ENCODE data around the gene TRIM63.
A peak's percentile ranks its signal among the peaks of the same experiment; 100 is the strongest.

The TRIM63 gene

DNA sequence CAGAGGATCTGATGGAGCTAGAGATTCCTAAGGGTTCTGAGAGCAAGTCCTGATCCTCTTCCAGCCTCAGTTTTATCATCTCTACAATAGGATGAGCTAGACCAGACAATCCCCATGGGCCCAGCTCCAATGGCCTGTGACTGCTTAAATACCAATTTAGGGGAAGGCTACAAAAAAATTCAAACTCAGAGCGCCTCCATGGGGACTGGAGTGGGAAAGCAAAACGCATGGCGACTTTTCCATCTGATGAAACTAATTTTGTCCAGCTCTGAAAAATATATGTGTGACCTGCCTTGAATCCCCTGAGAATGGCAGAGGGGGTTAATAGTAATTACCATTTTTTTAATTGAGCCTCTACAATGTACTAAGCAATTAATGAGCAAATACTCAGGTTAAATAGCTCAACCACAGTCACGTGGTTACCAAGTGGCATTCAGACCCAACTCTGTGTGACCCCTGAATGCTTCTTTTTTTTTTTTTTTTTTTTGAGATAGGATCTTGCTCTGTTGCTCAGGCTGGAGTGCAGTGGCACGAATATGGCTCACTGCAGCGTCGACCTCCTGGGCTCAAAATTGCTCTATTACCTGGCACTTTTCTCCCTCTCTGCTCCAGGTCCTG is 37.5 kb downstream of the TRIM63 start:
- DNase-seq (ENCODE audit: low read depth in 2 of 2): peak in 1 of 2 donors; percentile 21
- TF ChIP-seq, protein P1, sequence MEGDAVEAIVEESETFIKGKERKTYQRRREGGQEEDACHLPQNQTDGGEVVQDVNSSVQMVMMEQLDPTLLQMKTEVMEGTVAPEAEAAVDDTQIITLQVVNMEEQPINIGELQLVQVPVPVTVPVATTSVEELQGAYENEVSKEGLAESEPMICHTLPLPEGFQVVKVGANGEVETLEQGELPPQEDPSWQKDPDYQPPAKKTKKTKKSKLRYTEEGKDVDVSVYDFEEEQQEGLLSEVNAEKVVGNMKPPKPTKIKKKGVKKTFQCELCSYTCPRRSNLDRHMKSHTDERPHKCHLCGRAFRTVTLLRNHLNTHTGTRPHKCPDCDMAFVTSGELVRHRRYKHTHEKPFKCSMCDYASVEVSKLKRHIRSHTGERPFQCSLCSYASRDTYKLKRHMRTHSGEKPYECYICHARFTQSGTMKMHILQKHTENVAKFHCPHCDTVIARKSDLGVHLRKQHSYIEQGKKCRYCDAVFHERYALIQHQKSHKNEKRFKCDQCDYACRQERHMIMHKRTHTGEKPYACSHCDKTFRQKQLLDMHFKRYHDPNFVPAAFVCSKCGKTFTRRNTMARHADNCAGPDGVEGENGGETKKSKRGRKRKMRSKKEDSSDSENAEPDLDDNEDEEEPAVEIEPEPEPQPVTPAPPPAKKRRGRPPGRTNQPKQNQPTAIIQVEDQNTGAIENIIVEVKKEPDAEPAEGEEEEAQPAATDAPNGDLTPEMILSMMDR (IDR thresholded peaks at IDR 0.05; ENCODE audit: low read depth, low read length): peak; percentile 1

DNA sequence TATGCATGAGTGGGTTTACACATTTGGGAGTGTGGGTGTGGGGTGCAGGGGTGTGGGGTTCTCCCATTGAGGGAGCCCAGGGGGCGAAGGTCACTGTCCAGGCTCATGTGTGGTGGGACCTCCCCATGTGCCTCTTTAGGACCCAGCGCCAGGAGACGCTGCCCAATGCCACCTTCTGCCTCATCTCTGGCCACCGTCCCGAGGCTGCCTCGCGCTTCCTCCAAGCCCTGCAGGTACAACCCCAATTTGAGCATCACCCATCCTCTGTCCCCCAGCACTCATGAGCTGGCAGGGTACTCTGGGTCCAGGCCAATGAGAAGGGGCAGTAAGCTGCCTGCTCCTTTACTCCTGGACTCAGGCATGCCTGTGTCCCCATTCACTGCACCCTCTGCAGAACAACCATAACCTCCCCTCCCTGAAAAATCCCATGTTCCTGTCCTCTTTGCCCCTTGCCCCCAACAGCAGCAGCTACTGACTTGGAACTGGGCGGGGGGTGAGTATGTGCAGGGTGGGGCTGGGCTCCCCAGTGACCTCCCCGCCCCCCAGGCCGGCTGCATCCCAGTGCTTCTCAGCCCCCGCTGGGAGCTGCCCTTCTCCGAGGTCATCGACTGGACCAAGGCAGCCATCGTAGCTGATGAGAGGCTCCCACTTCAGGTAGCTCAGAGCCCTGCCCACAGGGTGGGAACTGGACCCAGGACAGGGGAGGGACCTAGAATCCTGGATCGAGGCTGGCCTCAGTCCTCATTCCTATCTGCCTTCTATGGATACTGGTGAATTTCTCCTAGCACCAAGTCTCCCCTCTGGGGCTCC is 38.2 kb downstream of the TRIM63 start:
- TF ChIP-seq, protein P1 (IDR thresholded peaks at IDR 0.05; ENCODE audit: low read depth, low read length): no peak
- no peak overlapping the region for H3K4me3 ChIP-seq (replicated peaks in 1 of 2; ENCODE audit: low read depth in 2 of 2, low read length in 2 of 2)
- DNase-seq (ENCODE audit: low read depth in 2 of 2): no peak

More for the DNA sequence above, 37.5 kb downstream of the TRIM63 start:
- H3K4me3 ChIP-seq (replicated peaks in 1 of 2; ENCODE audit: low read depth in 2 of 2, low read length in 2 of 2): no peak overlapping the region

DNA sequence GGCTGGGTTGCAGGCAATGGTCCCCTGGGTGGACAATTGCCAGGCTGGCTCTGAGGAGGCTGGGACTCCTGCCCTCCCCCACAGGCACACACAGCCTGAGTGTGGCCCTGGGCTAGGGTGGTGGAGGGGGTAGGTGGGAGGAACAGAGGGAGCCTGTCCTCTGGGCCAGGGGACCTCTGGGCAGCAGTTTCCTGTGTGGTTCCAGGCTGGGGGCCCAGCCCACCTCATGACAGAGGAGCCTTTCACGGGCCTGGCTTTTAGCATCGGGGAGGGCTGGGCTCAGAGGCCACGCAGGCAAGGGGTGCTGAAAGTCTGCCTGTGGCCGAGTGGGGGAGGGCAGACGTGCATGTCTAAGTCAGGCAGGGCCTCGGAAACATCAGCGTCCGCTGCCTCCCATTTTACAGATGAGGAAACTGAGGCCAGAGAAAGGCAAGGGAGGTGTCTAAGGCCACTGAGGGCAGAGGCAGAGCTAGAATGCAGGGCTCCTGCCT is 38.9 kb downstream of the TRIM63 start:
- DNase-seq (ENCODE audit: low read depth in 2 of 2): no peak
- TF ChIP-seq, protein P1 (IDR thresholded peaks at IDR 0.05; ENCODE audit: low read depth, low read length): no peak
- no peak overlapping the region for H3K4me3 ChIP-seq (replicated peaks in 1 of 2; ENCODE audit: low read depth in 2 of 2, low read length in 2 of 2)

DNA sequence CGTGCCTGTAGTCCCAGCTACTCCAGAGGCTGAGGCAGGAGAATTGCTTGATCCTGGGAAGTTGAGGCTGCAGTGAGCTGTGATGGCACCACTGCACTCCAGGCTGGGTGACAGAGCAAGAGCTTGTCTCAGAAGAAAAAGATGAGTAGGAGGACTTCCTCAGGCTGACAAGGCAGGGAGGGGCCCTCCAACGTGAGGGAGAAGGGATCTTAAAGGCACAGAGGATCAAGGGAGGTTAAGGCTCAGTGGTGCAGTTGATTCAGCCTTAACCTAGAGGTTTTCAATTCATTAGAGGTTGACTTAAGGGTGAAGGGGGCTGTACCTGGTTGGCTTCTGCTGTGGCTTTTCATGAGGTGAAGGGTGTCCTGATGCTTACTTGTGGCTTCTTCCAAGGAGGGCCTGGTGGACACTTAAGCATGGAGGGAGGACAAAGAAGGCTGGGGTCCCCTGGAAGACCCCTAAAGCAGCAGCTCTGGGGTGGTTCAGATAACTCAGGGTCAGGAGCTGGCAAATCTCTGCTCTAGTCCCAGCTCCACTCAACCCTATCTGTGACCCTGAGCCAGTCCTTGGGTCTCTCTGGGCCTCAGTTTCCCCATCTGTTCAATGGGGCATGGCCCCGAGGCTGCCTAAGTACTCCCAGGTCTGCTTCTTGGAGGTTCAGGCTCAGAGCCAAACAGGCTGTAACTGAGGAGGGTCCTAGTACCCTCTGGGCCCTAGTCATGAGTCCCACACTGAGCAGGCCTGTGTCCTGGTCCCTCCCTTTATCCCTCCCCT is 39.5 kb downstream of the TRIM63 start:
- no peak for DNase-seq (ENCODE audit: low read depth in 2 of 2)
- no peak overlapping the region for H3K4me3 ChIP-seq (replicated peaks in 1 of 2; ENCODE audit: low read depth in 2 of 2, low read length in 2 of 2)

DNA sequence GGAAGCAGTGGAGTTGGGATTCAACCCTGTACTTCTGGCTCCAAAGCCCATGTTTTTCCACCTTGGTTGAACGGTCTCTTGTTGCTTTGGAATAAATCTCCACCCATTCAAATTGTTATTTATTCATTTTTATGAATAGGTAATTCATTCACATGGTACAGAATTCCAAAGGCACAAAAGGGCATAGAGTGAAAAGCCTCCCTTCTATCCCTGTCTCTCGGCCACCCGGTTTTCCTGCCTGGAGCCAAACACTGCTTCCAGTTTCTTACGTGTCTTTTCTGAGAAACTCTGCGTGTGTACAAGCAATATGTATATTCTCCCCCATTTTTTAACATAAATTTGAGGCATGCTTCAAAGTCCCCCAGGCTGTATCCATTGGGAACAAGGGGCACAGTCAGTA is 41.9 kb downstream of the TRIM63 start:
- TF ChIP-seq, protein P1 (IDR thresholded peaks at IDR 0.05; ENCODE audit: low read depth, low read length): no peak
- DNase-seq (ENCODE audit: low read depth in 2 of 2): no peak
- no peak overlapping the region for H3K4me3 ChIP-seq (replicated peaks in 1 of 2; ENCODE audit: low read depth in 2 of 2, low read length in 2 of 2)

More for the DNA sequence above, 39.5 kb downstream of the TRIM63 start:
- TF ChIP-seq, protein P1 (IDR thresholded peaks at IDR 0.05; ENCODE audit: low read depth, low read length): no peak

DNA sequence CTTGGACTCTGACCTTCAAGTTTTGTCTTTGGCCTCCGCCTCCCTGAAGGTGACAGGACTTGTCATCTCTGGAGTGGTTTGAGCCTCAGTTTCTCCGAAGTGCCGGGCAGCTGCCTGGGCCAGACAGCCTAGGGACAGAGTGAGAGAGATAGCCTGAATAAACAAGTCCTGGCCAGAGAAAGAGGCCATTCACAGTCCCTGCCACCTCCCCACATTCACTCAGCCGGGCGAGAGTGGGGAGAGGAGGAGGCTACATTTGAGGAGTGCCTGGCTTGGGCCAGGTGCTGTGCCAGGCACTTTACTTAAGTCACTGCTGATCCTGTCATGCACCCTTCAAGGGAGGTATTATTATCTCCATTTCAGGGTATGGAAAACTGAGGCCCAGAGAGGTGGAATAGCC is 42.4 kb downstream of the TRIM63 start:
- DNase-seq (ENCODE audit: low read depth in 2 of 2): no peak
- TF ChIP-seq, protein P1 (IDR thresholded peaks at IDR 0.05; ENCODE audit: low read depth, low read length): no peak
- no peak overlapping the region for H3K4me3 ChIP-seq (replicated peaks in 1 of 2; ENCODE audit: low read depth in 2 of 2, low read length in 2 of 2)

All from cardiac fibroblast (primary cell).